Loucy (cell line): ENCODE results near the gene PTH2.
"Not testable (repeated sequence)": the region's sequence is repeated elsewhere in the genome, so short reads cannot be mapped to it uniquely, and the experiment has no call there.

Experiments
- H2AFZ ChIP-seq: fragments of 200-600 bp; sonication (generic); 2 replicates; pipeline ENCODE4 v1.6.0; 2016; ENCODE audit warnings: antibody characterized with exemption, mild to moderate bottlenecking, low read length, moderate library complexity
- H3F3A ChIP-seq: fragments of 200-600 bp; 2 replicates; pipeline ENCODE4 v1.6.0; 2016; ENCODE audit warnings: antibody characterized with exemption, low read depth, mild to moderate bottlenecking
- H3K27me3 ChIP-seq: fragments of 200-600 bp; sonication (generic); 2 replicates; pipeline ENCODE4 v1.6.1; 2014; ENCODE audit warnings: low read length, mild to moderate bottlenecking; ENCODE audit not compliant: insufficient read depth, poor library complexity, severe bottlenecking
- H3K36me3 ChIP-seq: fragments of 200-600 bp; sonication (generic); 2 replicates; pipeline ENCODE4 v1.6.1; 2016; ENCODE audit warnings: low read length; ENCODE audit not compliant: insufficient read depth
- H3K4me1 ChIP-seq: fragments of 200-600 bp; sonication (generic); 2 replicates; pipeline ENCODE4 v1.5.1; 2014; ENCODE audit warnings: low read length, mild to moderate bottlenecking; ENCODE audit not compliant: insufficient read depth, poor library complexity, severe bottlenecking
- H3K4me2 ChIP-seq: fragments of 200-600 bp; sonication (generic); 2 replicates; pipeline ENCODE4 v1.6.0; 2014; ENCODE audit warnings: antibody characterized with exemption, low read length, low read depth, mild to moderate bottlenecking; ENCODE audit not compliant: poor library complexity, severe bottlenecking
- H3K4me3 ChIP-seq: fragments of 200-600 bp; sonication (generic); 2 replicates; pipeline ENCODE4 v1.5.1; 2014; ENCODE audit warnings: low read length, mild to moderate bottlenecking, mixed read lengths; ENCODE audit not compliant: poor library complexity, severe bottlenecking
- H3K79me2 ChIP-seq: fragments of 200-600 bp; sonication (generic); 2 replicates; pipeline ENCODE4 v1.6.1; 2014; ENCODE audit warnings: low read length; ENCODE audit not compliant: insufficient read depth
- H3K9ac ChIP-seq: fragments of 200-600 bp; sonication (generic); 2 replicates; pipeline ENCODE4 v1.6.0; 2014; ENCODE audit warnings: mild to moderate bottlenecking, low read depth, low read length, moderate library complexity; ENCODE audit not compliant: poor library complexity, severe bottlenecking
- H3K9me2 ChIP-seq: fragments of 200-600 bp; sonication (generic); replicated peaks from 2 replicates; pipeline ENCODE4 v1.6.1; 2016; ENCODE audit warnings: low read depth, low read length, mixed read lengths
- H3K9me3 ChIP-seq: fragments of 200-600 bp; sonication (generic); 2 replicates; pipeline ENCODE4 v1.6.1; 2014; ENCODE audit warnings: mild to moderate bottlenecking, antibody characterized with exemption, low read length, low read depth; ENCODE audit not compliant: insufficient read depth
- H4K20me1 ChIP-seq: fragments of 200-600 bp; sonication (generic); 2 replicates; pipeline ENCODE4 v1.6.0; 2014; ENCODE audit warnings: antibody characterized with exemption, low read length, mild to moderate bottlenecking; ENCODE audit not compliant: insufficient read depth, poor library complexity, severe bottlenecking
- EZH2phosphoT487 ChIP-seq: fragments of 200-600 bp; IDR thresholded peaks from 2 replicates; pipeline ENCODE4 v1.6.1; 2018; ENCODE audit warnings: antibody characterized with exemption, mild to moderate bottlenecking, moderate library complexity, borderline replicate concordance
- TF ChIP-seq, protein P1 (sequence below): fragments of 200-600 bp; sonication (generic); conservative IDR thresholded peaks from 2 replicates; pipeline ENCODE4 v1.5.1; 2014; ENCODE audit warnings: mild to moderate bottlenecking, antibody characterized with exemption, low read length

PTH2 gene

DNA sequence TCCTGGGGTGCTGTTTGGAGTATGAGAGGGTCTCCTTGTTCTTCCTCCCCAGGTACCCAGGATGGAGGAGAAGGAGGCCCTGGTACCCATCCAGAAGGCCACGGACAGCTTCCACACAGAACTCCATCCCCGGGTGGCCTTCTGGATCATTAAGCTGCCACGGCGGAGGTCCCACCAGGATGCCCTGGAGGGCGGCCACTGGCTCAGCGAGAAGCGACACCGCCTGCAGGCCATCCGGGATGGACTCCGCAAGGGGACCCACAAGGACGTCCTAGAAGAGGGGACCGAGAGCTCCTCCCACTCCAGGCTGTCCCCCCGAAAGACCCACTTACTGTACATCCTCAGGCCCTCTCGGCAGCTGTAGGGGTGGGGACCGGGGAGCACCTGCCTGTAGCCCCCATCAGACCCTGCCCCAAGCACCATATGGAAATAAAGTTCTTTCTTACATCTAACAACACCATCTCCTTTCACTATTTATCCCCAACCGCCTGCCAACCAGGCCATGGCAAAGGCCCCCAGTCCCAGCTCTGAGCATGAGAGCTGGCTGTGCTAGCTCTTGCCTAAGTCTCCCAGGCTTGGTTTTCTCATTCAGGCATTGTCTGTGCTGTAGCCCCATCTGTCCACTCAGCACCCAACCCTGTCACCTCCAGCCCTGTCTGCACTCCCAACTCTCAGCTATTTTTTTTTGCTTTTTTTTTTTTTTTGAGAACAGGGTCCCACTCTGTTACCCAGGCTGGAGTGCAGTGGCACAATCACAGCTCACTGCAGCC lies 48.4 kb downstream of the PTH2 start:
- Histone ChIP-seq H3K27me3 (no peaks in the 10 kb centered on the region), H3K9me3 (no peaks in the 10 kb centered on the region), H3K4me2 (no peak overlapping the region), H4K20me1 (no peaks in the 10 kb centered on the region), H3K79me2 (no peaks in the 10 kb centered on the region), H3K36me3 (no peaks in the 10 kb centered on the region), H3K4me1 (no peaks in the 10 kb centered on the region), H3K9me2 (no peaks in the 10 kb centered on the region), H3K4me3 (no peak overlapping the region), H3F3A (no peaks in the 10 kb centered on the region), H2AFZ (no peak overlapping the region), H3K9ac (no peak overlapping the region)
- TF ChIP-seq, protein P1, sequence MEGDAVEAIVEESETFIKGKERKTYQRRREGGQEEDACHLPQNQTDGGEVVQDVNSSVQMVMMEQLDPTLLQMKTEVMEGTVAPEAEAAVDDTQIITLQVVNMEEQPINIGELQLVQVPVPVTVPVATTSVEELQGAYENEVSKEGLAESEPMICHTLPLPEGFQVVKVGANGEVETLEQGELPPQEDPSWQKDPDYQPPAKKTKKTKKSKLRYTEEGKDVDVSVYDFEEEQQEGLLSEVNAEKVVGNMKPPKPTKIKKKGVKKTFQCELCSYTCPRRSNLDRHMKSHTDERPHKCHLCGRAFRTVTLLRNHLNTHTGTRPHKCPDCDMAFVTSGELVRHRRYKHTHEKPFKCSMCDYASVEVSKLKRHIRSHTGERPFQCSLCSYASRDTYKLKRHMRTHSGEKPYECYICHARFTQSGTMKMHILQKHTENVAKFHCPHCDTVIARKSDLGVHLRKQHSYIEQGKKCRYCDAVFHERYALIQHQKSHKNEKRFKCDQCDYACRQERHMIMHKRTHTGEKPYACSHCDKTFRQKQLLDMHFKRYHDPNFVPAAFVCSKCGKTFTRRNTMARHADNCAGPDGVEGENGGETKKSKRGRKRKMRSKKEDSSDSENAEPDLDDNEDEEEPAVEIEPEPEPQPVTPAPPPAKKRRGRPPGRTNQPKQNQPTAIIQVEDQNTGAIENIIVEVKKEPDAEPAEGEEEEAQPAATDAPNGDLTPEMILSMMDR = no peak
- TF ChIP-seq EZH2phosphoT487 = no peak

DNA sequence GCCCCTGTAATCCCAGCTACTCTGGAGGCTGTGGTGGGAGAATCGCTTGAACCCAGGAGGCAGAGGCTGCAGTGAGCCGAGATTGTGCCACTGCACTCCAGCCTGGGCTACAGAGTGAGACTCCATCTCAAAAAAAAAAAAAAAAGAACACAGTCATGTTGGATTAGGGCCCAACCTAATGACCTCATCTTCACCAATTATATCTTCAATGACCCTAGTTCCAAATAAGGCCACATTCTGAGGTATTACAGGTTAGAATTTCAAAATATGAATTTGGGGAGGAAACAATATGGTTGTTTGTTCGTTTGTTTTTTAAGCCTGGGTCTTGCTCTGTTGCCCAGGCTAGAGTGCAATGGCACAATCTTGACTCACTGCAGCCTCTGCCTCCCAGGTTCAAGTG lies 50.1 kb downstream of the PTH2 start:
- H3K9me3 ChIP-seq, H3K9ac ChIP-seq, H3K4me2 ChIP-seq, H3K4me3 ChIP-seq, H3F3A ChIP-seq, H3K4me1 ChIP-seq, H3K36me3 ChIP-seq, H3K27me3 ChIP-seq, H3K79me2 ChIP-seq, H3K9me2 ChIP-seq, H4K20me1 ChIP-seq, H2AFZ ChIP-seq: not testable (repeated sequence)
